ENCODE results near the gene DGKG. TPM values are rescaled to one million over a fixed set of nuclear protein-coding genes. Genes with fewer than 3 reads are reported as not detected.
A peak's percentile ranks its signal among the peaks of the same experiment; 100 is the strongest.

The DGKG gene
- total and polyA plus RNA-seq, 10 of the 15 experiments (the other 5 are each of a cell fraction or from before 2014, with no cell fraction given): 0.39 to 6.2 (median 4.7) TPM

DNA sequence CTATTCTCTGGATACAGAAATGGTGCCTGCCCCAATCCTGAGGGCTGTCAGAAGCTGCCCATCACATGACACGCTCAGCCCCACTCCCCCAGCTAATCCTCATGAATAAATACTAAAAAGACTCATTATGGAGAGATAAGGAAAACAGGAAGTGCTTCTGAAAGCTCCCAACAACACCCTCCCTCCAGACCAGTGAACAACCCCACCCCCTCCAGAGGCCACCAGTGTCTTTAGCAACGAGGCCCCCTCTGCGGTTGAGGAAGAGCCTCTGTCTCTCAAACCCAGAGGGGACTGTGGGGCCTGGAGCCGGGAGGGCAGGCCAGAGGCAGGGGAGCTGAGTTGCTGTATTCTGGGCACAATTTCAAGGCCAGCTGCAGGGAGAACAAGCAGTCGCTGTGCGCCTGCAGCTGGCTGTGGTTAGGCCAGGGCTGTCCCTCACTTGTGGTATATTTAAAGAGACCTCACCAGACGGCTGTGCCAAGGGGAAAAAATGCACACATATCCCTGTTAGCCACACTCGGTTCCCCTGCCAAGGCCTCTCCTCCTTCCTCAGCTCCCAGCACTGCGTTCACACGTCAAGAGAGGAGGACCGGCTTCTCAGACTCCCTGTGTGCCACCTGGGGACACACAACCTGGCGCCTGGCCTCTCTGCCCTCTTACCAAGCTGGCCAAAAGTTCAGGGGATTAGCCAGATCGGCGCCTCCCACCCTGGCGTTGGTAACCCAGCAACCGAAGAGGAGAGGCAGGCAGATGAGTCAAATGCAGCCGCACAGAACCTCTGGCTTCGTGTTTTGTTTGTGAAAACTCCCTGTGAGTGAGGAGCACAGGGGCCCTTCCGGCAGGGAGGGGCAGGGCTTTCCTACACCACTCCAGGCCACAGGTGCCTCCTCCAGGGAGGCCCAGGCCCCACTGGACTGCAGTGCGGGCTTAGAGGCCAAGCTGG, 152.0 kb downstream of the DGKG start (continued):
- TF ChIP-seq TBL1XR1 (IDR thresholded peaks at IDR 0.05; ENCODE audit: low read depth, low read length) (no peak), POU2F2 (IDR thresholded peaks at IDR 0.05; ENCODE audit: borderline replicate concordance, low read depth, low read length) (no peak), ZBED1 (IDR thresholded peaks at IDR 0.05; ENCODE audit: borderline replicate concordance) (no peak), DPF2 (IDR thresholded peaks at IDR 0.05) (no peak), MEF2A (IDR thresholded peaks at IDR 0.05; ENCODE audit: insufficient read depth, low read depth, low read length) (no peak), NFYB (IDR thresholded peaks at IDR 0.05; ENCODE audit: insufficient read depth, low read depth, low read length) (no peak), POLR2AphosphoS5 (IDR thresholded peaks at IDR 0.05; ENCODE audit: low read length) (no peak), TCF12 (IDR thresholded peaks at IDR 0.05; ENCODE audit: low read depth, low read length) (peak; percentile 77; the same call in 1 of the 2 replicates), TCF3 (IDR thresholded peaks at IDR 0.05; ENCODE audit: borderline replicate concordance, insufficient read depth, low read depth, low read length) (0 out of 2 replicates have a peak, but pooled peaks have one; percentile 22), YBX1 (IDR thresholded peaks at IDR 0.05) (no peak), HDGF (IDR thresholded peaks at IDR 0.05) (no peak), IKZF1 (conservative IDR thresholded peaks at IDR 0.05) (0 out of 2 replicates have a peak, but pooled peaks have one; percentile 24), FOS (IDR thresholded peaks at IDR 0.05; ENCODE audit: borderline replicate concordance, extremely low read depth, insufficient read length) (no peak), KAT2A (conservative IDR thresholded peaks at IDR 0.05; ENCODE audit: control insufficient read depth, low read depth, low read length) (no peak), EGR1 (IDR thresholded peaks at IDR 0.05; ENCODE audit: borderline replicate concordance in 1 of 2, low read depth in 2 of 2, low read length in 2 of 2) (no peak), SMAD1 (IDR thresholded peaks at IDR 0.05; ENCODE audit: low read depth, partially characterized antibody) (no peak), EZH2 (IDR thresholded peaks at IDR 0.05; ENCODE audit: borderline replicate concordance, control insufficient read depth, low read depth, low read length) (no peak), SUZ12 (IDR thresholded peaks at IDR 0.05; ENCODE audit: unreplicated experiment) (no peak), ZNF207 (IDR thresholded peaks at IDR 0.05; ENCODE audit: borderline replicate concordance) (no peak), BHLHE40 (IDR thresholded peaks at IDR 0.05; ENCODE audit: borderline replicate concordance in 1 of 2, low read depth in 2 of 2, low read length in 1 of 2) (no peak), SIN3A (IDR thresholded peaks at IDR 0.05; ENCODE audit: low read depth, low read length) (no peak), ZNF24 (IDR thresholded peaks at IDR 0.05) (no peak), CHD2 (IDR thresholded peaks at IDR 0.05; ENCODE audit: borderline replicate concordance, low read depth, low read length) (no peak)
- TF ChIP-seq, protein P1, sequence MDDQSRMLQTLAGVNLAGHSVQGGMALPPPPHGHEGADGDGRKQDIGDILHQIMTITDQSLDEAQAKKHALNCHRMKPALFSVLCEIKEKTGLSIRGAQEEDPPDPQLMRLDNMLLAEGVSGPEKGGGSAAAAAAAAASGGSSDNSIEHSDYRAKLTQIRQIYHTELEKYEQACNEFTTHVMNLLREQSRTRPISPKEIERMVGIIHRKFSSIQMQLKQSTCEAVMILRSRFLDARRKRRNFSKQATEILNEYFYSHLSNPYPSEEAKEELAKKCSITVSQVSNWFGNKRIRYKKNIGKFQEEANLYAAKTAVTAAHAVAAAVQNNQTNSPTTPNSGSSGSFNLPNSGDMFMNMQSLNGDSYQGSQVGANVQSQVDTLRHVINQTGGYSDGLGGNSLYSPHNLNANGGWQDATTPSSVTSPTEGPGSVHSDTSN (IDR thresholded peaks at IDR 0.05; ENCODE audit: insufficient replicate concordance, low read depth, low read length): no peak
- TF ChIP-seq, protein P2, sequence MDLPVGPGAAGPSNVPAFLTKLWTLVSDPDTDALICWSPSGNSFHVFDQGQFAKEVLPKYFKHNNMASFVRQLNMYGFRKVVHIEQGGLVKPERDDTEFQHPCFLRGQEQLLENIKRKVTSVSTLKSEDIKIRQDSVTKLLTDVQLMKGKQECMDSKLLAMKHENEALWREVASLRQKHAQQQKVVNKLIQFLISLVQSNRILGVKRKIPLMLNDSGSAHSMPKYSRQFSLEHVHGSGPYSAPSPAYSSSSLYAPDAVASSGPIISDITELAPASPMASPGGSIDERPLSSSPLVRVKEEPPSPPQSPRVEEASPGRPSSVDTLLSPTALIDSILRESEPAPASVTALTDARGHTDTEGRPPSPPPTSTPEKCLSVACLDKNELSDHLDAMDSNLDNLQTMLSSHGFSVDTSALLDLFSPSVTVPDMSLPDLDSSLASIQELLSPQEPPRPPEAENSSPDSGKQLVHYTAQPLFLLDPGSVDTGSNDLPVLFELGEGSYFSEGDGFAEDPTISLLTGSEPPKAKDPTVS (IDR thresholded peaks at IDR 0.05; ENCODE audit: low read depth, low read length): no peak
- TF ChIP-seq, protein P3, sequence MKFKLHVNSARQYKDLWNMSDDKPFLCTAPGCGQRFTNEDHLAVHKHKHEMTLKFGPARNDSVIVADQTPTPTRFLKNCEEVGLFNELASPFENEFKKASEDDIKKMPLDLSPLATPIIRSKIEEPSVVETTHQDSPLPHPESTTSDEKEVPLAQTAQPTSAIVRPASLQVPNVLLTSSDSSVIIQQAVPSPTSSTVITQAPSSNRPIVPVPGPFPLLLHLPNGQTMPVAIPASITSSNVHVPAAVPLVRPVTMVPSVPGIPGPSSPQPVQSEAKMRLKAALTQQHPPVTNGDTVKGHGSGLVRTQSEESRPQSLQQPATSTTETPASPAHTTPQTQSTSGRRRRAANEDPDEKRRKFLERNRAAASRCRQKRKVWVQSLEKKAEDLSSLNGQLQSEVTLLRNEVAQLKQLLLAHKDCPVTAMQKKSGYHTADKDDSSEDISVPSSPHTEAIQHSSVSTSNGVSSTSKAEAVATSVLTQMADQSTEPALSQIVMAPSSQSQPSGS (IDR thresholded peaks at IDR 0.05; ENCODE audit: low read length): no peak
- TF ChIP-seq, protein P4, sequence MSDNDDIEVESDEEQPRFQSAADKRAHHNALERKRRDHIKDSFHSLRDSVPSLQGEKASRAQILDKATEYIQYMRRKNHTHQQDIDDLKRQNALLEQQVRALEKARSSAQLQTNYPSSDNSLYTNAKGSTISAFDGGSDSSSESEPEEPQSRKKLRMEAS (IDR thresholded peaks at IDR 0.05; ENCODE audit: low read depth, low read length): no peak
